Neural progenitor cell (in vitro differentiated cells): Measurements from ENCODE around the gene KRT2.

Experiments
- CTCF ChIP-seq: fragments of 200-600 bp; sonication (generic); IDR thresholded peaks from 2 replicates; pipeline ENCODE4 v1.5.1; 2017; ENCODE audit warnings: antibody characterized with exemption, mild to moderate bottlenecking
- EZH2 ChIP-seq: fragments of 200-600 bp; sonication (generic); IDR thresholded peaks from 2 replicates; pipeline ENCODE4 v1.6.1; 2017; ENCODE audit warnings: antibody characterized with exemption, mild to moderate bottlenecking, moderate library complexity

- TF ChIP-seq CTCF (no peak), EZH2 (no peak)
Measured at GRCh38 chr12:52681526-52682380, 29.7 kb upstream of the KRT2 start.
